Thoracic aorta (tissue), 2 donors: ENCODE results near the gene ACTG1. TPM values are rescaled to one million over a fixed set of nuclear protein-coding genes. Genes with fewer than 3 reads are reported as not detected.

ENCODE experiments used
- ATAC-seq: fragments of 150-250 bp; one replicate; pipeline ENCODE4 v1.8.0; 2017; ENCODE audit warnings: low read depth; ENCODE audit not compliant: insufficient number of reproducible peaks, low FRiP score
- DNase-seq: peaks from one replicate; pipeline ENCODE4 v3.0.0-alpha.2; 2020; ENCODE audit warnings: low spot score
- H3K27ac ChIP-seq, 2 donors: fragments of 200-600 bp; sonication (generic); 1 replicate in 1 of 2; 2 replicates in 1 of 2; pipeline ENCODE4 v1.5.1; 2016; ENCODE audit warnings: mild to moderate bottlenecking in 2 of 2, moderate library complexity in 2 of 2
- H3K27me3 ChIP-seq: fragments of 200-600 bp; sonication (generic); replicated peaks from 2 replicates; pipeline ENCODE4 v1.6.0; 2016; ENCODE audit warnings: mild to moderate bottlenecking; ENCODE audit not compliant: insufficient read depth
- H3K36me3 ChIP-seq: fragments of 200-600 bp; sonication (generic); one replicate; pipeline ENCODE4 v1.5.1; 2016
- H3K4me1 ChIP-seq, 2 donors: fragments of 200-600 bp; sonication (generic); 1 replicate in 1 of 2; 2 replicates in 1 of 2; pipeline versions ENCODE4 v1.5.1 to v1.6.0; 2016; ENCODE audit warnings: low read depth in 2 of 2, mild to moderate bottlenecking in 1 of 2; ENCODE audit not compliant: control insufficient read depth in 1 of 2
- H3K4me3 ChIP-seq: fragments of 200-600 bp; sonication (generic); 2 replicates; pipeline ENCODE4 v1.5.1; 2016; ENCODE audit warnings: mild to moderate bottlenecking
- H3K9me3 ChIP-seq: fragments of 200-600 bp; sonication (generic); 2 replicates; pipeline ENCODE4 v1.5.1; 2016
- total RNA-seq, 2 donors: library from RNA; depleted of rRNA; stranded (reverse); fragments of >200 nt; gene quantifications; one replicate each; pipeline versions ENCODE4 v1.1.0 to v1.2.3, GENCODE V29; 2016
- TF ChIP-seq, protein P1 (sequence below): fragments of 200-600 bp; sonication (generic); IDR thresholded peaks from one replicate; pipeline ENCODE4 v1.5.1; 2019; ENCODE audit warnings: antibody characterized with exemption

ACTG1 gene
- total RNA-seq, 2 donors from 2014 or later, result 4,421 to 4,935 TPM

DNA sequence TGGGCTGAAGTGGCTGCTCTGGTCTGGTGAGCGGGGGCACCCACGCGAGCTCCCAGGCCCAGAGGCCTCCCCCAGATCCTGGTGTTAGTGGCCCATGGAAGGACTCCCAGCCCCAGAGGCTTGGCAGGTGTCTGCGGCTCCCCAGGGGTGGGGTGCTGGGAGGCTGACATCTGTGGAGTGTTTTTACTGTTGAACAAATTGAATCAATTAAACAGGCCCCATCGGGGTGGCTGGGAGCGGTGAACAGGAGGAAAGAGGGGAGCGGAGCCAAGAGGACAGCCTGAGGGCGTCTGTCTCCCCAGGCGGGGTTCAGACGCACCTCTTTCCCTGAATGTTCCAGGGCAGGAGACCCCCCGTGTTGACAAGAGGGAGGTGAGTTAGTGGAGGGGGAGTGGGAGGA is 29.9 kb downstream of the ACTG1 start:
- Histone ChIP-seq H3K27me3 (no peaks in the 10 kb centered on the region), H3K27ac (no peak overlapping the region), H3K4me3 (no peak overlapping the region), H3K9me3 (no peaks in the 10 kb centered on the region), H3K4me1 (peaks cover 6 to 38% of the 10 kb centered on the region in 2 donors), H3K36me3 (no peaks in the 10 kb centered on the region)
- no peak for DNase-seq
- TF ChIP-seq, protein P1, sequence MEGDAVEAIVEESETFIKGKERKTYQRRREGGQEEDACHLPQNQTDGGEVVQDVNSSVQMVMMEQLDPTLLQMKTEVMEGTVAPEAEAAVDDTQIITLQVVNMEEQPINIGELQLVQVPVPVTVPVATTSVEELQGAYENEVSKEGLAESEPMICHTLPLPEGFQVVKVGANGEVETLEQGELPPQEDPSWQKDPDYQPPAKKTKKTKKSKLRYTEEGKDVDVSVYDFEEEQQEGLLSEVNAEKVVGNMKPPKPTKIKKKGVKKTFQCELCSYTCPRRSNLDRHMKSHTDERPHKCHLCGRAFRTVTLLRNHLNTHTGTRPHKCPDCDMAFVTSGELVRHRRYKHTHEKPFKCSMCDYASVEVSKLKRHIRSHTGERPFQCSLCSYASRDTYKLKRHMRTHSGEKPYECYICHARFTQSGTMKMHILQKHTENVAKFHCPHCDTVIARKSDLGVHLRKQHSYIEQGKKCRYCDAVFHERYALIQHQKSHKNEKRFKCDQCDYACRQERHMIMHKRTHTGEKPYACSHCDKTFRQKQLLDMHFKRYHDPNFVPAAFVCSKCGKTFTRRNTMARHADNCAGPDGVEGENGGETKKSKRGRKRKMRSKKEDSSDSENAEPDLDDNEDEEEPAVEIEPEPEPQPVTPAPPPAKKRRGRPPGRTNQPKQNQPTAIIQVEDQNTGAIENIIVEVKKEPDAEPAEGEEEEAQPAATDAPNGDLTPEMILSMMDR, result no peak
- no peak for ATAC-seq

DNA sequence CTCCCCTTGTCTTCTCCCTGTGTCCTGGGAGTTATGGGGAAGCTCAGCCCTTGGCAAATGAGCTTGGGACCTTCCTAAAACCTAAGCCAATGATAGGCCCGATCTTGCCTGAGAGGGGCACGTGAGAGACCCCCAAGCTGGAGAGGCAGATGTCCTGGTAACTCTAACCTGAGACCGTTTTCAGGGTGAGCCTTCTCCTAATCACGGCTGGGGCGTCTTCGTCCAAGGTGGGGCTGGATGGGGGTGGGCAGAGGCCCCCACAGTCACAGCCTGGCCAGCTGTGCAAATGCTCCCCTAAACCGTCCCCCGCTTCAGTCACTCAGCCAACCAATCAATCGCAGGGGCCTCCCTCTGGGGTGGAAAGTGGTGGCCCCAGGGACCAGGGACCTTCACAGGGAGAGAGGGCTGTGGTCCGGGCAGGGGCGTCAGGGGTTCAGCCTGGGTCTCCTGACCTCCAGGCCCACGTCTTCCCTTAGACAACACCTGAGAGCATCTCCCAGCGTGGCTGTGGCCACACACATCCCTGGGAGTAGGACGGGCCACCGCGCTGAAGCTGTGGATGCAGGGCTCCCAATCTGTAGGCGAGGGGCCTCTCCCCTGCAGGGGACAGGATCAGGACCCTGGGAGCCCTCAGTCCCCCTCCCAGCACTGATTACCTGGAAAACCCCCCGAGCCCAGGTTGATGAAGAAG is 30.6 kb downstream of the ACTG1 start:
- H3K27me3 ChIP-seq, result no peaks in the 10 kb centered on the region
- H3K36me3 ChIP-seq, result no peaks in the 10 kb centered on the region
- no peak for ATAC-seq
- peak overlapping the region; percentile 75 for H3K4me3 ChIP-seq
- peaks cover 6 to 32% of the 10 kb centered on the region in 2 donors for H3K4me1 ChIP-seq
- no peak for DNase-seq
- H3K9me3 ChIP-seq, result no peaks in the 10 kb centered on the region
- H3K27ac ChIP-seq, result no peak overlapping the region
- TF ChIP-seq, protein P1, result no peak

DNA sequence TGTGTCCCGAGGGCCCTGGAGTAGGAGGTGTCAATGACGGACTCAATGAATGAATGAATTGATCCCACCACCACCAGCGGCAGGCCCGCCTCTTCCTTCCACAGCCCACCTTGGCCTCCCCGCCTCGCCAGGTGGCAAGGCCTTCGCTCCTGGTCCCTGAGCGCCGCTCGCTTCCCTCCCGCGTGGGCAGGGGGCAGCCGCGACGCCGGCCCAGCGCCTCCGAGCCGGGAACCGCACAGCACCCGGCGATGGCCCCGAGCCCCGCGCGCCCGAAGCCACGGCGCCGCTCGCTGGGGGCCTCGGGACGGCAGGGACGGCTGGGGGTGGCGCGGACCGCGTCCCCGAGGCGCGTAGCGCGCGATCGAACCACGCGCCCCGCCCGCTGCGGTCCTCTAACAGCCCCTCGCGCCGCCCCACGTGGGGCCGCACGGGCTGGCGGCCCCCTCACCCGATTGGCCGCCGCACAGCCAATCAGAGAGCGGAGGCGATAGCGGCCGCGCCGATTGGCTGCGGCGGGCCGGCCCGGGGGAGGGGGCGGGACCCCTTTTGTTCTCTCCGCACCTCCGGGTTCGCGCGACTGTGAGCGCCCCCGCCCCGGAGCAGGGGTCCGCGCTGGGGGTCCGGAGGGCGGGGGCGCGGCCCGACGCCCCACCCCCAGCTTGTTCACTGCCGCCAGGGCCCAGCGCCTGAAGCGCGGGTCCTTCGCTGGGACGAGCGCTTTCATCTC is 31.4 kb downstream of the ACTG1 start:
- peak overlapping the region; percentile 75 for H3K4me3 ChIP-seq
- DNase-seq (no peak), ATAC-seq (peak; percentile 42)
- H3K4me1 ChIP-seq, result peaks cover 6 to 32% of the 10 kb centered on the region in 2 donors
- no peaks in the 10 kb centered on the region for H3K36me3 ChIP-seq
- TF ChIP-seq, protein P1, result no peak
- no peaks in the 10 kb centered on the region for H3K27me3 ChIP-seq
- H3K27ac ChIP-seq, result no peak overlapping the region
- no peaks in the 10 kb centered on the region for H3K9me3 ChIP-seq

DNA sequence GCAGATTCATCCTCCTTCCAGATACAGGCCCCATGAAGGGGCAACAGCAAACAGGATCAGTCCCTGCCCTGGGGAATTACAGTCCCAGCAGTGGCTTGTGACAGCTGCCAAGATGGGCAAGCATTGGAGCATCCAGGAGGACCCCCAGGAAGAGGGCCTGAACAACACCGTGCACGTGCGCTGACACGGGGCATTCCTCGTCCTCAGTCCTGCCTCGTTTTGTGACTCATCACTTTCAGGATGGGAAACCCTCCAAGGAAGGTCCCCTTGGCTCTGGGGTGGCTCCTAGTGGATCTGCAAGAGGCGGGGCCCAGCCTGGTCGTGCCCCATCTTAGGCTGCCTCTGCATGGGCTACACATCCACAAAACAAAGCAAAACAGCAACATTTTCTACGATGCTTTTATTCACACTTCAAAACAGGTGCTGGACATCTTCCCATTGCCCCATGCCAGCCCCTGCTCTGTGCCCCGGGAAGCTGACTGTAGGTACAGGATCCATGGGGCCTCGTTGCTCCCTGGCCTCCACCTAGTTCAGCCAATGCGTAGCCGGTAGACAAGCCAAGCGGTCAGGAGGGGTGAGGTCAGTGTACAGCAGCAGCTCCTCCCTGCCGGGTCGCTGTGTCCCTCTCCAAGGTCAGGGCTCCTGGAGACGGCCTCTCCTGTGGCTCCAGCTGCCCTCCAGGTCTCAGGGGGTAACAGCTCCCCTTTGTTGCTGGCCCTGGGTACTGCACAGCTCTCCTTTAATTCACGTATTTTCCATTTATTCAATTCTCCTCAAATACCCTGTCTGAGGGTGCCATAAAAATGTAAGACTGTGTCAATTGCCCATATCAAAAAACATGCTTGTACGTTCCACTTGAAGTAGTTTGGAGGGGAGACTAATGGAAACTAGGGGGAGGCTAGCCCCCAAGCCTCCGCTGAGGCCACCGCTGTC is 32.2 kb downstream of the ACTG1 start:
- no peak for DNase-seq
- Histone ChIP-seq H3K27me3 (no peaks in the 10 kb centered on the region), H3K27ac (no peak overlapping the region), H3K36me3 (no peaks in the 10 kb centered on the region), H3K4me1 (peaks cover 6 to 32% of the 10 kb centered on the region in 2 donors), H3K4me3 (peak overlapping the region; percentile 75), H3K9me3 (no peaks in the 10 kb centered on the region)
- TF ChIP-seq, protein P1, result no peak
- no peak for ATAC-seq
